Osteocyte (in vitro differentiated cells): ENCODE results near the gene EFCAB3. TPM values are rescaled to one million over a fixed set of nuclear protein-coding genes. Genes with fewer than 3 reads are reported as not detected.
"Not testable (repeated sequence)": the region's sequence is repeated elsewhere in the genome, so short reads cannot be mapped to it uniquely, and the experiment has no call there.

ENCODE experiments used
- DNase-seq: peaks from one replicate; pipeline ENCODE4 v3.0.0; 2021; ENCODE audit warnings: mixed read lengths; ENCODE audit not compliant: unreplicated experiment; ENCODE audit errors: extremely low spot score
- H3K27ac Mint-ChIP-seq: one replicate; pipeline ENCODE4 v1.8.0; 2021; ENCODE audit warnings: mild to moderate bottlenecking, mixed read lengths; ENCODE audit not compliant: unreplicated experiment
- H3K27me3 Mint-ChIP-seq: one replicate; pipeline ENCODE4 v1.8.0; 2021; ENCODE audit warnings: mixed read lengths; ENCODE audit not compliant: unreplicated experiment
- H3K36me3 Mint-ChIP-seq: one replicate; pipeline ENCODE4 v1.8.0; 2021; ENCODE audit warnings: mixed read lengths; ENCODE audit not compliant: unreplicated experiment
- H3K4me1 Mint-ChIP-seq: one replicate; pipeline ENCODE4 v1.8.0; 2021; ENCODE audit warnings: mixed read lengths; ENCODE audit not compliant: unreplicated experiment
- H3K4me3 Mint-ChIP-seq: one replicate; pipeline ENCODE4 v1.8.0; 2021; ENCODE audit warnings: mild to moderate bottlenecking, moderate library complexity, mixed read lengths; ENCODE audit not compliant: unreplicated experiment
- H3K9me3 Mint-ChIP-seq: one replicate; pipeline ENCODE4 v1.8.0; 2021; ENCODE audit warnings: mixed read lengths; ENCODE audit not compliant: unreplicated experiment
- CTCF ChIP-seq: fragments of 200-600 bp; sonication (generic); IDR thresholded peaks from 2 replicates; pipeline ENCODE4 v1.5.0; 2021; ENCODE audit warnings: antibody characterized with exemption, mild to moderate bottlenecking, moderate library complexity
- total RNA-seq: library from RNA; stranded (reverse); gene quantifications from 2 replicates; pipeline ENCODE4 v1.2.1, GENCODE V29; 2021

Gene EFCAB3
- total RNA-seq, 1 donor from 2014 or later, result not detected

GRCh38 chr17:62456016-62456415 is 75.7 kb downstream of the EFCAB3 start:
- peaks cover 2% of the 10 kb centered on the region for H3K27me3 Mint-ChIP-seq

GRCh38 chr17:62458483-62458882 is 78.1 kb downstream of the EFCAB3 start:
- DNase-seq, H3K4me3 Mint-ChIP-seq, H3K9me3 Mint-ChIP-seq, H3K4me1 Mint-ChIP-seq, H3K36me3 Mint-ChIP-seq, H3K27ac Mint-ChIP-seq, H3K27me3 Mint-ChIP-seq: not testable (repeated sequence)

More at GRCh38 chr17:62456016-62456415, 75.7 kb downstream of the EFCAB3 start:
- Mint-ChIP-seq H3K4me1 (no peaks in the 10 kb centered on the region), H3K9me3 (no peaks in the 10 kb centered on the region), H3K36me3 (no peaks in the 10 kb centered on the region), H3K4me3 (no peak overlapping the region), H3K27ac (no peak overlapping the region)
- no peak for DNase-seq
- no peak for TF ChIP-seq CTCF

- not testable (repeated sequence) for DNase-seq, H3K27ac Mint-ChIP-seq, H3K4me1 Mint-ChIP-seq, H3K36me3 Mint-ChIP-seq, H3K9me3 Mint-ChIP-seq, H3K4me3 Mint-ChIP-seq, H3K27me3 Mint-ChIP-seq
Observed at GRCh38 chr17:62464422-62464821, 84.1 kb downstream of the EFCAB3 start.

GRCh38 chr17:62465271-62465670 is 84.9 kb downstream of the EFCAB3 start:
- not testable (repeated sequence) for H3K4me1 Mint-ChIP-seq, H3K27me3 Mint-ChIP-seq, H3K4me3 Mint-ChIP-seq, H3K9me3 Mint-ChIP-seq, H3K36me3 Mint-ChIP-seq, DNase-seq, H3K27ac Mint-ChIP-seq

Other genes starting within 250 kb of the EFCAB3 start
- gene METTL2A, start 43.3 kb downstream of the EFCAB3 start, total RNA-seq, result 22.0 and 24.3 TPM in 2 replicates
- 47.0 and 51.9 TPM in 2 replicates for gene TLK2, start 98.3 kb downstream of the EFCAB3 start, total RNA-seq
- 418 and 419 TPM in 2 replicates for gene MRC2, start 247.1 kb downstream of the EFCAB3 start, total RNA-seq